ENCODE data around the gene HPX. TPM values are rescaled to one million over a fixed set of nuclear protein-coding genes. Genes with fewer than 3 reads are reported as not detected.

HPX gene
- total and polyA plus RNA-seq, 10 donors = 0.65 to 3.8 (median 1.4) TPM; not detected in 1

DNA sequence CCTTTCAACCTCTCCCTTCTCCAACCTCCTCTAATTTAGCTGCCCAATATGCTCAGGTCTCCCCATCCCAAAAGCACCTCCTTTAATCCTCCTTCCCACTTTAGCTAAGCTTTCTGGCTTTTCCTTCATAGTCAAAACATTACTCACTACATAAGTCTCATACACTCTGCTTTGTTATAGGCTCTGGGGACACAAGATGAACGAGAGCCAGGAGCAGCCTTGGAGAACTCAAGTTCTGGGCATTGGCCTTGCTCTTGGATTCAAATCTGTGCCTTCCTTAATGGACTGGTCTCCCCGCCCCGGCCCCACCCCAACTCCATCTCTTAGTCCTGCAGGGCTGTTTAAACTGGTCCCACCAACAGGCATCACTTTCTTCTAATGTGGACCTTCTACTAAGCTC lies 11.4 kb upstream of the HPX start:
- Histone ChIP-seq H3K4me3 (no peak overlapping the region), H3K4me1 (no peaks in the 10 kb centered on the region), H3K27me3 (replicated peaks in 1 of 7) (no peaks in the 10 kb centered on the region), H3K27ac (no peak overlapping the region), H3K9me3 (no peaks in the 10 kb centered on the region), H3K36me3 (peaks cover 0 to 99% (median 74%) of the 10 kb centered on the region in 6 donors)
- WGBS, 5 donors = 79 to 92% (median 91%) methylated on average over 3 of the region's 3 CpGs
- intact Hi-C loops (cut with DNase I; ENCODE audit: low total_unique reads) = no loop called here
- no peak for TF ChIP-seq POLR2AphosphoS5 (IDR thresholded peaks at IDR 0.05)
- no peak for TF ChIP-seq CTCF (IDR thresholded peaks at IDR 0.05 in 8 of 11, conservative IDR thresholded peaks at IDR 0.05 in 3 of 11)
- TF ChIP-seq POLR2A (IDR thresholded peaks at IDR 0.05) = no peak
- no peak for DNase-seq

DNA sequence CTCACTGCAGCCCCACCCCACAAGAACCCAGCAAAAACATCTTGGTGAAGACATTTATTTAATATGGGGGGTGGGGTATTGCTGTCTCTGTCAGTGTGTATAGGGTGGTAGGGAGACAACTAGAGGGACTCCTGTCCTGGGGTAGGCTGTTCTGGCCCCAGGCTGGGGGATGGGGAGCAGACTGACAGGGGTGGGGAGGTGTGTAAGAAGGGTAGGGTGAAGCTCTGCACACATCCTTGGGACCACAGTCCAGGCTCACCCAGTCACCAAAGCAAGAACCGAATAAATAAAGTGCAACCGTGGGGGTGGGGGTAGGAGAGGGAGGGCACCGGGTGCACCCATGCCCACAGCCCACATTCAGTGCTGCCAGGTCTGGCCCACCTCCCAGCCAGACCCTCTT lies 7.8 kb upstream of the HPX start:
- DNase-seq = no peak
- Histone ChIP-seq H3K4me1 (peaks cover 0 to under 1% (median 0%) of the 10 kb centered on the region in 6 donors), H3K9me3 (no peaks in the 10 kb centered on the region), H3K36me3 (peaks cover 0 to 63% (median 38%) of the 10 kb centered on the region in 6 donors), H3K27ac (no peak overlapping the region), H3K4me3 (no peak overlapping the region), H3K27me3 (replicated peaks in 1 of 7) (no peaks in the 10 kb centered on the region)
- intact Hi-C loops (cut with DNase I; ENCODE audit: low total_unique reads) = loop anchor here (10.0 kb wide), 1 partner anchor 56 kb away; no protein-coding TSS in a partner anchor
- TF ChIP-seq POLR2A (IDR thresholded peaks at IDR 0.05) (no peak), POLR2AphosphoS5 (IDR thresholded peaks at IDR 0.05) (no peak), CTCF (IDR thresholded peaks at IDR 0.05 in 8 of 11, conservative IDR thresholded peaks at IDR 0.05 in 3 of 11) (no peak)
- 96 to 100% (median 98%) methylated on average over 3 of the region's 3 CpGs for WGBS, 5 donors

DNA sequence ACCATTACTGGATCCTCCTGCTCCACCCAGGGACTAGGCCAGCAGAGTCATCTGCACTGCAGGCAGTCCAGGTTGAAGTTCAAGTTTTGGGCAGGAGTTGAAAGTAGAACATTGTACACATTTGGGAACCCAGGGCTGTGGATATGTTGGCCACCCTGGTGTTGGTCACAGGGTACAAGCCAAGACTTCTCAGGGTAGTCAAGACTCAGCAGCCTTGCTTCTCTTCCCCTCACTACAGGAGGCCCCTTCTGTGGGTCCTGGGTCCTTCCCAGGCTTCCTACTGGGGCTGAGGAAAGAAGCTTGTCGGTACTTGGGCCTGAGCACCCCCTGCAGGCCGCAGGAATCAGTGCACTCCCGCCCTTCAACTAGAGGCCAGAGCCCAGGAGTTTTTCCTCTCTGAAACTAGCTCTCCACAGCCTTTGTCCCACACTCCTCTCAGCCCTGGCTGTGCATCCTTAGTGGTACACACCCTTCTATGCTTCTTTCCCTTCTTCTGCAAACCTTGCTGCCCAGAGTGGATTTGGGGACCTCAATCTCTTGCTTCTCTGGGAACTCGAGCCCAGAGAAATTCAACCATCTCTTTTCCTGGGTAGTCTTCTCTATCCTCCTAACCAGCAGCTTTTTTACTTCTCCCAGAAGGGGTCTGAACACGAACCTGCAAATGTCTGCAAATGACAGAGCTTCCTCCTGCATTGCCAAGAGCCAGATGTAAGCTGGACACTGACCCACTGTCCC lies 2.6 kb upstream of the HPX start:
- Histone ChIP-seq H3K36me3 (peaks cover 0 to 11% (median 3%) of the 10 kb centered on the region in 6 donors), H3K9me3 (no peaks in the 10 kb centered on the region), H3K4me1 (peaks cover 0 to 16% (median 2%) of the 10 kb centered on the region in 6 donors), H3K27me3 (replicated peaks in 1 of 7) (no peaks in the 10 kb centered on the region), H3K27ac (no peak overlapping the region), H3K4me3 (no peak overlapping the region)
- 21 to 30% (median 26%) methylated on average over 5 of the region's 5 CpGs for WGBS, 5 donors
- peak; percentile 82 for DNase-seq
- TF ChIP-seq CTCF (IDR thresholded peaks at IDR 0.05 in 8 of 11, conservative IDR thresholded peaks at IDR 0.05 in 3 of 11) (peak; percentile 62 to 92 (median 82)), POLR2AphosphoS5 (IDR thresholded peaks at IDR 0.05) (peak in 1 of 3 donors; percentile 9), POLR2A (IDR thresholded peaks at IDR 0.05) (no peak)
- intact Hi-C loops (cut with DNase I; ENCODE audit: low total_unique reads) = loop anchor here (5.0 to 10.0 kb wide), 2 partner anchors 61 to 66 kb away; no protein-coding TSS in a partner anchor

GRCh38 chr11:6442441-6442840 lies 1.7 kb upstream of the HPX start:
- intact Hi-C loops (cut with DNase I; ENCODE audit: low total_unique reads) = loop anchor here (5.0 to 10.0 kb wide), 2 partner anchors 62 to 65 kb away; no protein-coding TSS in a partner anchor
- Histone ChIP-seq H3K36me3 (peaks cover 0 to 1% (median 0%) of the 10 kb centered on the region in 6 donors), H3K27me3 (replicated peaks in 1 of 7) (no peaks in the 10 kb centered on the region), H3K27ac (no peak overlapping the region), H3K4me1 (peaks cover 0 to 26% (median 9%) of the 10 kb centered on the region in 6 donors), H3K9me3 (no peaks in the 10 kb centered on the region), H3K4me3 (no peak overlapping the region)
- TF ChIP-seq POLR2A (IDR thresholded peaks at IDR 0.05) (no peak), CTCF (IDR thresholded peaks at IDR 0.05 in 8 of 11, conservative IDR thresholded peaks at IDR 0.05 in 3 of 11) (no peak), POLR2AphosphoS5 (IDR thresholded peaks at IDR 0.05) (no peak)
- WGBS, 5 donors = 78 to 96% (median 93%) methylated on average over 4 of the region's 4 CpGs
- no peak for DNase-seq
